ENCODE measurements around the gene FADS6. TPM values are rescaled to one million over a fixed set of nuclear protein-coding genes. Genes with fewer than 3 reads are reported as not detected.

FADS6 gene
- total RNA-seq, 2 experiments from 2014 or later: not detected

DNA sequence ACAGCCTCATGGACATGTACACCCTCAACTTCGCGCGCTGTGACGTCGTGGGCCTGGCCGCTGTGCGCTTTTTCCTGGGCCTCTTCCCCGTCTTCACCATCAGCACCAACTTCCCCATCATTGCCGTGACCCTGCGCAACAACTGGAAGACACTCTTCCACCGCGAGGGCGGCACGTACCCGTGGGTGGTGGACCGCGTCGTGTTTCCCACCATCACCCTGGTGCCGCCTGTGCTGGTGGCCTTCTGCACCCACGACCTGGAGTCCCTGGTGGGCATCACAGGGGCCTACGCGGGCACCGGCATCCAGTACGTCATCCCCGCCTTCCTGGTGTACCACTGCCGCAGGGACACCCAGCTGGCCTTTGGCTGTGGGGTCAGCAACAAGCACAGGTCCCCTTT, 57.2 kb downstream of the FADS6 start:
- Histone ChIP-seq H3K4me1 (ENCODE audit: insufficient read depth, low read length) (peaks cover 10% of the 10 kb centered on the region), H3K27ac (ENCODE audit: low read depth in 1 of 2, low read length in 2 of 2) (no peak overlapping the region), H3K36me3 (ENCODE audit: insufficient read depth, low read length) (peaks cover 28% of the 10 kb centered on the region), H3K9me3 (ENCODE audit: control insufficient read depth in 1 of 2, insufficient read depth in 1 of 2, low read length in 2 of 2) (no peaks in the 10 kb centered on the region), H3K4me3 (ENCODE audit: low read length) (no peak overlapping the region), H3K27me3 (ENCODE audit: control insufficient read depth in 1 of 2, insufficient read depth in 2 of 2, low read length in 2 of 2) (no peaks in the 10 kb centered on the region)
- TF ChIP-seq, protein P1, sequence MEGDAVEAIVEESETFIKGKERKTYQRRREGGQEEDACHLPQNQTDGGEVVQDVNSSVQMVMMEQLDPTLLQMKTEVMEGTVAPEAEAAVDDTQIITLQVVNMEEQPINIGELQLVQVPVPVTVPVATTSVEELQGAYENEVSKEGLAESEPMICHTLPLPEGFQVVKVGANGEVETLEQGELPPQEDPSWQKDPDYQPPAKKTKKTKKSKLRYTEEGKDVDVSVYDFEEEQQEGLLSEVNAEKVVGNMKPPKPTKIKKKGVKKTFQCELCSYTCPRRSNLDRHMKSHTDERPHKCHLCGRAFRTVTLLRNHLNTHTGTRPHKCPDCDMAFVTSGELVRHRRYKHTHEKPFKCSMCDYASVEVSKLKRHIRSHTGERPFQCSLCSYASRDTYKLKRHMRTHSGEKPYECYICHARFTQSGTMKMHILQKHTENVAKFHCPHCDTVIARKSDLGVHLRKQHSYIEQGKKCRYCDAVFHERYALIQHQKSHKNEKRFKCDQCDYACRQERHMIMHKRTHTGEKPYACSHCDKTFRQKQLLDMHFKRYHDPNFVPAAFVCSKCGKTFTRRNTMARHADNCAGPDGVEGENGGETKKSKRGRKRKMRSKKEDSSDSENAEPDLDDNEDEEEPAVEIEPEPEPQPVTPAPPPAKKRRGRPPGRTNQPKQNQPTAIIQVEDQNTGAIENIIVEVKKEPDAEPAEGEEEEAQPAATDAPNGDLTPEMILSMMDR (IDR thresholded peaks at IDR 0.05): no peak
- Mint-ChIP-seq H3K36me3 (ENCODE audit: low read depth) (peaks cover 16% of the 10 kb centered on the region), H3K9me3 (no peaks in the 10 kb centered on the region), H3K27me3 (peaks cover 8% of the 10 kb centered on the region), H3K4me3 (no peak overlapping the region), H3K4me1 (ENCODE audit: low read depth) (peaks cover 9% of the 10 kb centered on the region), H3K27ac (no peak overlapping the region)
- POLR2A ChIA-PET: no interaction called here
- CTCF ChIA-PET: no interaction called here
- DNase-seq (no peak), ATAC-seq (ENCODE audit: poor library complexity) (no peak)
- intact Hi-C loops (cut with DNase I, micrococcal nuclease): no loop called here

DNA sequence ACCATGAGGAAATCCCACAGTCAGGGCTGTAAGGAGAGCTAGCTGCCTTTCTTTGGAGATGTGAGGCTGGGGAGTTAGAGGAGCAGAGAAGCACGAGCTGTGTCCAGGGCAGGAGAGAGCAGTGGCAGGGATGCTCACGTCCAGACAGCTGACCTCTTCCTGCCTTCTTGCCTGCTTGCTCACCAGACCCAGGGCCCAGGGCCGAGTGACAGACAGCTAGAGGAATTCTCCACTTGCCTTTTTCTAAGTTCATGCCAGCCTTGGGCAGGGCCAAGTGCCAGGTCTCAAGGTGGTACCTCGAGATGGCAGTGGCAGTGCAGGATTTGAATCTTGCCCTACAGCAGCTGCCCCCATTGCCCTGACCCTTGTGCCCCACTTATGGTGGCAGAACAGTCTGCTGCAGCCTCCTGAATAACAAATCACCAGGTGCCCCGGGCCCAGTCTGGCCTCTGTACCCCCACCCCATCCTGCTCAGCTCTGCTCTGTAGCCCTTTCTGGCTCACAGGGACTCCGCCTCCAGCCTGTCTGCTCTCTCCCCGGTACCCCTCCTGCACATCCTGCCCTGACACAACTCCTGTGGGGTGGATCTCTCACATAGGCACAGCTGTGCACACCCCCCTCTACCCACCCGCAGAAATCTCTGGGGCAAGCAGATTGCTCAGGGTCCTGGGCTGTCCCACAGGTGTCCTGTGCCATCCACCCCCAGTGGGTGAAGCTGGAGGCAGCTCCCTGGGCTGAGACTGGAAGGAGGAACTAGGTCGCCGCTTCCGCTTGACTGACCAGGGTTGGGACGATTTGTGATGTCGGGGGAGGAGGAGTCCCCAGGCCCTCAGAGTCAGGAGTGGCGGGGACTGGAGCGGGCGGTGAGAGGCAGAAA, 59.7 kb downstream of the FADS6 start:
- POLR2A ChIA-PET: no interaction called here
- no peaks in the 10 kb centered on the region for H3K27me3 Mint-ChIP-seq
- no peak overlapping the region for H3K27ac ChIP-seq (ENCODE audit: low read depth in 1 of 2, low read length in 2 of 2)
- intact Hi-C loops (cut with DNase I, micrococcal nuclease): no loop called here
- peaks cover 27% of the 10 kb centered on the region for H3K36me3 Mint-ChIP-seq (ENCODE audit: low read depth)
- ATAC-seq (ENCODE audit: poor library complexity) (no peak), DNase-seq (peak in 2 of 14 experiments; percentile 23 to 36)
- no peaks in the 10 kb centered on the region for H3K9me3 ChIP-seq (ENCODE audit: control insufficient read depth in 1 of 2, insufficient read depth in 1 of 2, low read length in 2 of 2)
- H3K4me3 Mint-ChIP-seq: no peak overlapping the region
- H3K4me1 ChIP-seq (ENCODE audit: insufficient read depth, low read length): peaks cover 2% of the 10 kb centered on the region
- peaks cover 42% of the 10 kb centered on the region for H3K36me3 ChIP-seq (ENCODE audit: insufficient read depth, low read length)
- TF ChIP-seq, protein P1 (IDR thresholded peaks at IDR 0.05): no peak
- H3K27ac Mint-ChIP-seq: no peak overlapping the region
- CTCF ChIA-PET: no interaction called here
- H3K4me3 ChIP-seq (ENCODE audit: low read length): no peak overlapping the region
- H3K4me1 Mint-ChIP-seq (ENCODE audit: low read depth): no peaks in the 10 kb centered on the region
- no peaks in the 10 kb centered on the region for H3K9me3 Mint-ChIP-seq
- H3K27me3 ChIP-seq (ENCODE audit: control insufficient read depth in 1 of 2, insufficient read depth in 2 of 2, low read length in 2 of 2): no peaks in the 10 kb centered on the region

DNA sequence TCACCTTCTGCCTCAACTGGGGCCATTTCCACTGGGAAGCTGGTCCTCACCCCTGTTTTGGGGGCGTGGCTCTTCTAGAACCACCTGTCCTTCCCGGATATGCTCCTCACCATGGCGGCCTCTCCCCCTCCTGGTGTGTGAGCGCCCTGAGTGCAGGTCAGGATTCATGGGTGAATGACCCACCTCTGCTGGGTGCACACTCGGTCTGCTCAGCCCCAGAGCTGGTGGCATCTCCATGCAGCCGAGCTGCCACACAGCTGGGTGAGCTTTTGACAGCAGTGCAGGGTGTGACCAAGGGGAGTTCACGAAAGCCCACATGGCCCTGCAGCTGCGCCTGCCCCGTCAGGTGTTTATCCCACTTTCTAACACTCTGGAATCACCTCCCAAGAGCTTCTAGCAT, 61.0 kb downstream of the FADS6 start:
- H3K36me3 ChIP-seq (ENCODE audit: insufficient read depth, low read length): peaks cover 34% of the 10 kb centered on the region
- H3K27me3 Mint-ChIP-seq: no peaks in the 10 kb centered on the region
- POLR2A ChIA-PET: no interaction called here

More for the DNA sequence above, 61.0 kb downstream of the FADS6 start:
- no peak overlapping the region for H3K27ac Mint-ChIP-seq
- ATAC-seq (ENCODE audit: poor library complexity): no peak
- intact Hi-C loops (cut with DNase I, micrococcal nuclease): no loop called here
- DNase-seq: no peak
- H3K9me3 Mint-ChIP-seq: no peaks in the 10 kb centered on the region
- Histone ChIP-seq H3K27me3 (ENCODE audit: control insufficient read depth in 1 of 2, insufficient read depth in 2 of 2, low read length in 2 of 2) (no peaks in the 10 kb centered on the region), H3K9me3 (ENCODE audit: control insufficient read depth in 1 of 2, insufficient read depth in 1 of 2, low read length in 2 of 2) (no peaks in the 10 kb centered on the region), H3K27ac (ENCODE audit: low read depth in 1 of 2, low read length in 2 of 2) (no peak overlapping the region), H3K4me1 (ENCODE audit: insufficient read depth, low read length) (peaks cover 2% of the 10 kb centered on the region), H3K4me3 (ENCODE audit: low read length) (no peak overlapping the region)
- TF ChIP-seq, protein P1 (IDR thresholded peaks at IDR 0.05): no peak
- CTCF ChIA-PET: no interaction called here
- H3K4me3 Mint-ChIP-seq: no peak overlapping the region
- no peaks in the 10 kb centered on the region for H3K4me1 Mint-ChIP-seq (ENCODE audit: low read depth)
- peaks cover 27% of the 10 kb centered on the region for H3K36me3 Mint-ChIP-seq (ENCODE audit: low read depth)
